Esophagus muscularis mucosa (tissue), 3 donors: ENCODE measurements around the gene RAB17.

Source experiments
- POLR2AphosphoS5 ChIP-seq, 2 donors: sonication (generic); formaldehyde crosslinking; IDR thresholded peaks; one replicate each; pipeline ENCODE4 v1.6.1; 2017; ENCODE audit warnings: antibody characterized with exemption in 2 of 2
- TF ChIP-seq, protein P1 (sequence below), 3 experiments: fragments of 200-600 bp in 2 of 3; fragments of 450-650 bp in 1 of 3; sonication (generic) in 2 of 3; IDR thresholded peaks; one replicate each; pipeline ENCODE4 v1.5.1; 2017 to 2019; ENCODE audit warnings: antibody characterized with exemption in 3 of 3, mild to moderate bottlenecking in 2 of 3, moderate library complexity in 1 of 3

DNA sequence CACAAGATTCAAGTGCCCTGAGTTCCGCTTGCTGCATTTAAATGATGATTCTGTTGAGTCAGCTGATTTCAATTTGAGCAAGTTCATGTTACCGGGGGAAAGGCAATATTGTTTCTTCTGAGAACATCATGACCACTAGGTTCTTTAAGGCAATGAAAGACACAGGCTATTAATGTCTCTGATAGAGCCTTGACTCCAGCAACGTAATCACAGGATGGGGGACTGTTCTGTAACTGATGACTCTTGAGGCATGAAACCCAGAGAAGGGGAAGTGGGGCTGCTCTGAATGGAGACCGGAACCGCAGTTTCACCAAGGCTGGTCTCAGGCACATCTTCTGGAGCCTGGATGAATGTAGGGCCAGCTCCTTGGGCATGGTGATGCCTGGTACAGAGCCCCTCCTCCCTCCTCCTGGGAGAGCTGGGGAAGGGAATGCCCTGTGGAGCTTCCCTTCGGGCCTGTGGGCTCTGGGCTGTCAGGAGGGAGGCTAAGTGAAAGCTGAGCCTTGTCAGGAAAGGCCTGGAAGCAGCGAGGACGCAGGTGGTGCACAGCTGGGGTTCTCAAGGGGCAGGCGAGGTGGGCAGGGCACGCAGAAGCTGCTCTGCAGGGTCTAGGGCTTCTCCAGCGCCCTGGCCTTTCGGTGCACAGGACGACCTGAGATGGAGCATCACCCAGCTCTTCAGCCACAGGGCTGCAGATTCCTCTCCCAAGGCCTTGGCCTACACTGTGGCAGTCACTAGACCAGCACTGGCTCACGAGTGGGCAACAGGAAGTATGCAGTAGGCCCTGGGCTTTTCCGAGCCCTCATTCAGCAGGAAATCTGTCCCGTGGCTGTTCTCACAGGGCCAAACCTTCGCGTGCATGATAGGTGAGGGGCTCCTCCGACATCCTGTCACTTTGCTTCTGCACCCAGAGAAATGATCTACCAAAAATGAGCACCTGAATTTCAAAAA lies 60.8 kb downstream of the RAB17 start:
- TF ChIP-seq, protein P1, sequence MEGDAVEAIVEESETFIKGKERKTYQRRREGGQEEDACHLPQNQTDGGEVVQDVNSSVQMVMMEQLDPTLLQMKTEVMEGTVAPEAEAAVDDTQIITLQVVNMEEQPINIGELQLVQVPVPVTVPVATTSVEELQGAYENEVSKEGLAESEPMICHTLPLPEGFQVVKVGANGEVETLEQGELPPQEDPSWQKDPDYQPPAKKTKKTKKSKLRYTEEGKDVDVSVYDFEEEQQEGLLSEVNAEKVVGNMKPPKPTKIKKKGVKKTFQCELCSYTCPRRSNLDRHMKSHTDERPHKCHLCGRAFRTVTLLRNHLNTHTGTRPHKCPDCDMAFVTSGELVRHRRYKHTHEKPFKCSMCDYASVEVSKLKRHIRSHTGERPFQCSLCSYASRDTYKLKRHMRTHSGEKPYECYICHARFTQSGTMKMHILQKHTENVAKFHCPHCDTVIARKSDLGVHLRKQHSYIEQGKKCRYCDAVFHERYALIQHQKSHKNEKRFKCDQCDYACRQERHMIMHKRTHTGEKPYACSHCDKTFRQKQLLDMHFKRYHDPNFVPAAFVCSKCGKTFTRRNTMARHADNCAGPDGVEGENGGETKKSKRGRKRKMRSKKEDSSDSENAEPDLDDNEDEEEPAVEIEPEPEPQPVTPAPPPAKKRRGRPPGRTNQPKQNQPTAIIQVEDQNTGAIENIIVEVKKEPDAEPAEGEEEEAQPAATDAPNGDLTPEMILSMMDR (IDR thresholded peaks at IDR 0.05), result no peak
- TF ChIP-seq POLR2AphosphoS5 (IDR thresholded peaks at IDR 0.05), result no peak
